HG03159 (cell line): ENCODE results near the gene NOX3.
"Not testable (repeated sequence)": the region's sequence is repeated elsewhere in the genome, so short reads cannot be mapped to it uniquely, and the experiment has no call there.

Experiments
- ATAC-seq: cut with Tn5 transposase; IDR thresholded peaks from one replicate; pipeline ENCODE4 v1.9.1; 2021; ENCODE audit warnings: mild to moderate bottlenecking, moderate library complexity; ENCODE audit not compliant: unreplicated experiment

The NOX3 gene

GRCh38 chr6:155470979-155471616 lies 15.5 kb upstream of the NOX3 start:
- not testable (repeated sequence) for ATAC-seq

GRCh38 chr6:155468543-155468942 lies 12.9 kb upstream of the NOX3 start:
- not testable (repeated sequence) for ATAC-seq

- ATAC-seq = no peak
Observed at GRCh38 chr6:155466539-155466938, 10.9 kb upstream of the NOX3 start.

DNA sequence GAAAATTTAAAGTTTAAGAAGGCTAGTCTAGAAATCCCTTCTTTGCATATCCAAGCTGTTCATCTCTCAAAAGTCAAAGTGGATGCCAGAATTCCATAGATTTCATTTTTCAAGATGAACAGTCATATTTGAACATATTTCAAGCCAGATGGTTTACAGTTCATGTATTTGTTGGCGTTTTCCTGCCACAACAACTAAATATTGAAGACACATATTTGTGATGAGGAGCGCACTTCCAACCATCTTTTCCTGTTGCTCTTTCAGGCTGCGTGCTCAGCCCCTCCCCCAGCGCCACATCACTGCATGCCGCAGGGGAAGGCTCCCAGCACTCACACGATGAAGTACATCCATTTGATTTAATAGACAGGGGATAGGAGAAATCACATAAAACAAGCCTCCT lies 5.9 kb upstream of the NOX3 start:
- ATAC-seq = no peak

DNA sequence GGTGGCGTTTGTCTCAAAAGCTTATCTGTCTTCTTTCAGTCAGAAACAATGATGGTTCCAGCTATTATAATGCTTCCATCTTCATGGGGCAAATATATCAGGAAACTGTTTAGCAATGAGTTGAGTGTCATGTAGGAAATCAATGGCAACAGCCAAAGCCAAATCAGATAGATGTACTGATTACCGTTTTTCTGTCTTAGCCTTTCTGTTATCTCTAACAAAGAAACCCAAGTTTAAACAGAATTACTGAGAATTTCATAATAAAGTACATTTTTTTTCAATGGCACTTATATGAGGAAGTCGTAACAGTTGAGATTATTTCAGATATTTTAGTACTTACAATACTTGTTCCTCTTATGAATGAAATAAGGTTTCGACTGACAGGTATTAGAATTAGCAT lies 1.2 kb downstream of the NOX3 start:
- no peak for ATAC-seq

DNA sequence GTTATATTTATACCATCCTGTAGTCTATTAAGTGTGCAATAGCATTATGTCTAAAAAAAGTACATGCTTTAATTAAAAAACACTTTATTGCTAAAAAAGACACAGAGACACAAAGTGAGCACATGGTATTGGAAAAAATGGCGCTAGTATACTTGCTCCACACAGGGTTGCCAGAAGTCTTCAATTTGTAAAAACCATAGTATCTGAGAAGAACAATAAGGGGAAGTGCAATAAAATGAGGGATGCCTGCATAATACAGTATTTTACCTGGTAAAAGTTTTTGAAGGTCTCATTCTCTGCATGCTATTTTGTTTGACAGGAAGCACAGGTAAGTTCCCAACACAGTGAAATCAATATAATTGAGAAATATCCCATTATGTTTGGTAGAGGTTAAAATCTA lies 1.6 kb downstream of the NOX3 start:
- ATAC-seq = no peak

- ATAC-seq = no peak
Observed at GRCh38 chr6:155452576-155452975, 3.1 kb downstream of the NOX3 start.

DNA sequence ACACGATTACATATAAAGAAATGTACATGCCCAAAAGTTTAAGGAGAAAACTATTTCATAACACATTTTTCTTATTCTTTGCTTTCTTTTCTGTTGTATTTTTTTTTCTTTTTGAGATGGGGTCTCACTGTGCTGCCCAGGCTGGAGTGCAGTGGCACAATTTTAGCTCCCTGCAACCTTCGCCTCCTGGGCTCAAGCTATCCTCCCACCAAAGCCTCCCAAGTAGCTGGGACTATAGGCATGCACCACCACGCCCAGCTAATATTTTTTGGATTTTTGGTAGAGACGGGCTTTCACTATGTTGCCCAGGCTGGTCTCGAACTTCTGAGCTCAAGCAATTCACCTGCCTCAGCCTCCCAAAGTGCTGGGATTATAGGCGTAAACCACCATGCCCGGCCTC lies 4.1 kb downstream of the NOX3 start:
- not testable (repeated sequence) for ATAC-seq

DNA sequence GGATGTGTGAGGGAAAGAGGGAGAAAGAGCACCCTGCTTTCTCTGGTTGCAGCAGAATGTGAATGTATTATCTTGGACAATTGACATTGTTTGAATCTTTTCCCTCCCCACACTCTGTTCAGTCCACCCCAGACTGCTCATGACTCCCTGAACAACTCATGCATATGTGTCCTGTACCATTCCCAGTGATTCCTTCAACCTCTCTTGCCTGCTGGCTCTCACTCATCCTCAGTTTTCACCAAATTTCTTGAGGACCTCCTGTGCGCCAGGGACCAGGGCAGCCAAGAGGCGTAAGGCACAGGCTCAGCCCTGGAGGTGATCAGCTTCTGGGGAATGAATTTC lies 5.4 kb downstream of the NOX3 start:
- no peak for ATAC-seq

DNA sequence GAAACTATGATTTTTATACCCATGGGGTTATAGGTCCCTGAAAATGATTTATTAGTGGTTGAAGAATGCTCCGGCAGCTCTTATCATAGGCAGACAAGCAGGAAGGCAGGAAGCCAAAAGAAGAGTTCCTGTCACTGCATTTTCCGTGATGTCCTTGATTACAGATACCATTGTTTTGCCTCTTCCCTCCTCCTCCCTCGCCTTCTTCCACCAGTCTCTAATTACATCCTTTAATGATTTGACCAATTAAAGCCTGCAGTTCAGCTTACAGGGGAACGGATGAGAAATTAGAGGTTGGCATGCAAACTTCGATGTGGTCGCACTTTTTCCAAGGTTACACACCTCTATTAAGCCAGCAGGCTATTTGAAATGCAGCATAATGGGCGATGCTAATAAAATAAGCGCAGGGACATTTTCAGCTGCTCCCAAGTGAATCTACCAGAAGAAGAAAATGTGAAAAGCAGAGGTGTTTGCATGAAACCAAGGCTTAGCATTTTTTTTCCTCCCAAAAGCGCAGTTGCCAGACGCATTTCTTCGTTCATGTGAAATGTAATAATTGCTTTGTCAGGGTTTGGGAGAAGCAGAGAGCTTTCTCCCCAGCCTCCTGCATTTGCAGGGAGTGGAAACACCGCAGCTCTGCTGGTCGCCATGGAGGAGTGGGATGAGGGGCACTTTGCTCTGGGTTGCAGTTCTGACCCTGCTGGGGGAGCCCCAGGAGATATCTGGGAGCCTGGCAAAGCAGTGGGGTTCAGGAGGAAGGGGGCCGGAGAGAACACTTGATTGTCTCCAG lies 6.0 kb downstream of the NOX3 start:
- ATAC-seq = no peak

DNA sequence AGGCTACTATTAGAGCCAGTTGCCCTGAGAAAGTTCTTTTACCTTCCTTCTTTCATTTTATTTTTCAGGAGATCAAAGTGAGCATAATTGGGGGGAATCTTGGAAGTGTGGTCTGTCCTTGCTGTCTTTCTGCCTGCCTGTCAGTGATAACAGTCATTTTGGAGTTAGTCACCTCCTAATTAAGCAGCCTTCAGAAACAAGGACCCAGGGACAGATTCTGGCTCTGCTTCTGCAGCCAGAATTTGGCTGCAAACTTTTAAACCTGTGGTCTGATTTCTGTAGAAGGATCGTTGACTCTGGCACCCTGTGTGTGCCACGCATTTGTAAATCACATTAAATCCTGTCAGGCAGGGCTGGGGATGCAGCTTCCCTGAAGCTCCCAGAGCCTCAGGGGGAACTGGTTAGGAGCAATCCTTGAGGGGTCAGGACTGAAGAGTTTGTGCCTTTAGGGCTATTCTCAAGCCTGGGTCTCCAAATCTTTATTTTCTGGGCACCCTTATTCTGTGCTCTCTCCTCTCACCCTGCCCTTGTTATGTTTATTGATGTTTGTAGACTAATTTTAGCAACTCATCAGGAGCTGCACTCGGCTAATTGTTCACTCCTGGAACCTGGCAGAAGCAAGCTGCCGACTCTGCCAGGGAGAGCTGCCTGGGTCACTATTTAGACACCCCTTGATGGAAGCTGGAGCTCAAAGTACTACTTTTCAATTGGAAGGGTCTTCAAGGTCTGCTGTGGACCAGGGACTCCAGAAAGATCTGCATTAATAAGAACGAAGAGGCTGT lies 6.8 kb downstream of the NOX3 start:
- no peak for ATAC-seq

DNA sequence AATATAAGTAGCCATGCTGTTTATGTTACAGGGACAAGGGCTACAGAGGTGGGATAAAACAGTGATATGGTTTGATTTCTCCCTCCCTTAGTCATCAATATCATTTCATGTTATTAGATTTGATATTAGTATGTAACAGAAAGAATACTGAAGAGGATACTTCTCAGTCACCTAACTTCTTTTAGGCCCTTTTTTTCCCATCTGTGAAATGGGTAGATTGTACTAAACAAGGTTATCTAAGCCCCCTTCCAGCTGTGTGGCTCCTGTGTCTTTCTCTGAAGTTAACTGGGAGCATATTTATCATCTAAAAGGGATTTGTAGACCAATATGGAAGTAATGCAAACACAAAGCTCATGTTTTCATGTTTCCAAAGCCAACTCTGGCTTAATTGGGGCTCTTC lies 7.7 kb downstream of the NOX3 start:
- ATAC-seq = no peak

GRCh38 chr6:155444952-155445903 lies 10.4 kb downstream of the NOX3 start:
- no peak for ATAC-seq

DNA sequence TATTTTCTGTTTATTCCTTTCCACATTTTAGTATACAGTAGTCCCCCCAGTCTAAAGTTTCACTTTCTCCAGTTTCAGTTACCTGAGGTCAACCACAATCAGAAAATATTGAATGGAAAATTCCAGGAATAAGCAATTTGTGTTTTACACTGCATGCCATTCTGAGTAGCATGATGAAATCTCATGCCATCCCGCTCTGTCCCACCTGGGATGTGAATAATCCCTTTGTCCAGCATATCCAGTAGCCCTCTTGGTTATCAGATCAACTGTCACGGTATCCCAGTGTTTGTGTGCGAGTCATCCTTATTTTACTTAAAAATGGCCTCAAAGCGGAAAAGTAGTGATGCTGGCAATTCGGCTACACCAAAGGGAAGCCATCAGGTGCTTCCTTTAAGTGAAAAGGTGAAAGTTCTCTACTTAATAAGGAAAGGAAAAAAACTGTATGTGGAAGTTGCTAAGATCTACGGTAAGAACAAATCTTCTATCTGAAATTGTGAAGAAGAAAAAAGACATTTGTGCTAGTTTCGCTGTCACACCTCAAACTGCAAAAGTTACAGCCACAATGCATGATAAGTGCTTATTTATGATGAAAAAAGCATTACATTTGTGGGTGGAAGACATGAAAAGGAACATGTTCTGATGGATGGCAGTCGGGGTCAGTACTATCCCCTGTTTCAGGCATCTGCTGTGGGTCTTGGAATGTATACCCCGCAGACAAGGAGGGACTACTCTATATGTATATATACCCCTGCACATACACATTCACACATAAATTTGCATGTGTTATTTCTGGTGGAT lies 11.3 kb downstream of the NOX3 start:
- no peak for ATAC-seq

GRCh38 chr6:155443168-155443567 lies 12.5 kb downstream of the NOX3 start:
- no peak for ATAC-seq

- no peak for ATAC-seq
Observed at GRCh38 chr6:155442562-155442961, 13.1 kb downstream of the NOX3 start.

DNA sequence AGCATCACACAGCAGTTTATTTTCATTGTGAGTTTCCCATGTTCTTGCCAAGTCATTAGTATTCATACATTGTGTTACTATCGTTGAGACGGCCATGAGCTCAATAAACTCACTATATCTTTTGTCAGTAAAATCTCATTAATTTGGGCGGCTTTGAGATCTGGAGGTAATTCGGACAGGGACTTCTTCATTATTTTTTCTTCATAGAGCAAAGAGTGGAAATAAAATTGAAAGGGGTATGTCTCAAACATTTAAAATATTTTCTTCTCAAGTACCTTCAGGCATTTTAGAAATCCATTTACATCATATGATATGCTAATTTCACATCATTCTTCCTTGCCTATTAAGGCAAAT lies 14.6 kb downstream of the NOX3 start:
- ATAC-seq = no peak

DNA sequence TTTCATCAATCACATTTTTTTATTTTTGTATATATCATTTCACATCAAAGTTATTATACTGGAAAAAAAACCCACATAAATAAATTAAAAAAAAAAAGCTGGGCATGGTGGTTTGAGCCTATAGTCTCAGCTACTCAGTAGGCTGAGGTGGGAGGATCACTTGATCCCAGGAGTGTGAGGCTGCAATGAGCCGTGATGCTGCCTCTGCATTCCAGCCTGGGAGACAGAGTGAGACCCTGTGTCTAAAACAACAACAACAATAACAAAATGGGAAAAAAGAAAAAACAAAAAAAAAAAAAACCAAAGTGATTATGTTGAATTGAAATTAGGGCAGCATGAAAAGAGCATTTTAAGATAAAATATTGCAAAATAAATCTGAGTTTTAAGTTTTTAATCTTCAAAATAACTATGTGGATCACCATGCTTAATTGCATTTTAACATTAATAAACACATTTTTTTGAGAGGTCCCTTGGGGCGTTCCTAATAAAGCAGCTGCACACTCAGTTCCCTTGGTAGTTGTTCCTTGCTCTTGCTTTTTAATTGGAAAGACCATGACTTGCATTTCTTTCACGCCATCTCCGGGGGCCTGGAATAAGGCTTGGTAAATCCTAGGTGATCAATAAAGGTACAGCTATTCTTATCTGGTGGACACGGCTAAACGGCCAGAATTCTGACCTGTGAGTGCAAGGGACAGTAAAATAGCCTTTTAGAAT lies 15.1 kb downstream of the NOX3 start:
- ATAC-seq = no peak

GRCh38 chr6:155439376-155439775 lies 16.3 kb downstream of the NOX3 start:
- ATAC-seq = peak; percentile 50
